Erythroblast (primary cell): ENCODE data around the gene SMO.

Source experiments
- GATA1 ChIP-seq: IDR thresholded peaks from 2 replicates; pipeline ENCODE4 v1.6.1; 2011; ENCODE audit warnings: low read depth, mild to moderate bottlenecking, control low read depth, low read length, moderate library complexity
- POLR2A ChIP-seq: IDR thresholded peaks from 2 replicates; pipeline ENCODE4 v1.6.1; 2011; ENCODE audit warnings: mild to moderate bottlenecking, low read length

- TF ChIP-seq POLR2A = no peak
- TF ChIP-seq GATA1 = no peak
Measured at GRCh38 chr7:129160161-129160905, 28.1 kb upstream of the SMO start.
